Measurements from ENCODE around the gene LMTK3. TPM values are rescaled to one million over a fixed set of nuclear protein-coding genes. Genes with fewer than 3 reads are reported as not detected.
A peak's percentile ranks its signal among the peaks of the same experiment; 100 is the strongest.

Gene LMTK3
- total RNA-seq, 1 donor: 0.43 TPM

GRCh38 chr19:48513289-48514122 lies 1.9 kb upstream of the LMTK3 start:
- peak; percentile 58 for DNase-seq (ENCODE audit: low read depth)
- TF ChIP-seq CTCF (IDR thresholded peaks at IDR 0.05; ENCODE audit: insufficient read depth, low read depth, low read length): no peak

GRCh38 chr19:48512504-48513288 lies 1.1 kb upstream of the LMTK3 start:
- TF ChIP-seq CTCF (IDR thresholded peaks at IDR 0.05; ENCODE audit: insufficient read depth, low read depth, low read length): no peak
- DNase-seq (ENCODE audit: low read depth): no peak
- peak overlapping the region; percentile 72 for H3K4me3 ChIP-seq (ENCODE audit: low read depth, low read length)

More at GRCh38 chr19:48513289-48514122, 1.9 kb upstream of the LMTK3 start:
- H3K4me3 ChIP-seq (ENCODE audit: low read depth, low read length): peak overlapping the region; percentile 72

GRCh38 chr19:48511321-48511731 lies 309 bp downstream of the LMTK3 start:
- no peak overlapping the region for H3K4me3 ChIP-seq (ENCODE audit: low read depth, low read length)
- DNase-seq (ENCODE audit: low read depth): no peak
- TF ChIP-seq CTCF (IDR thresholded peaks at IDR 0.05; ENCODE audit: insufficient read depth, low read depth, low read length): no peak

GRCh38 chr19:48510421-48511268 lies 990 bp downstream of the LMTK3 start:
- peak; percentile 31 for DNase-seq (ENCODE audit: low read depth)
- no peak for TF ChIP-seq CTCF (IDR thresholded peaks at IDR 0.05; ENCODE audit: insufficient read depth, low read depth, low read length)
- H3K4me3 ChIP-seq (ENCODE audit: low read depth, low read length): no peak overlapping the region

- TF ChIP-seq CTCF (IDR thresholded peaks at IDR 0.05; ENCODE audit: insufficient read depth, low read depth, low read length): no peak
- DNase-seq (ENCODE audit: low read depth): no peak
- H3K4me3 ChIP-seq (ENCODE audit: low read depth, low read length): no peak overlapping the region
Observed at GRCh38 chr19:48509467-48510194, 2.0 kb downstream of the LMTK3 start.
